Vagina (tissue), 2 donors: ENCODE data around the gene GNAQ.
"Not testable (repeated sequence)": the region's sequence is repeated elsewhere in the genome, so short reads cannot be mapped to it uniquely, and the experiment has no call there.

Experiments used
- CTCF ChIP-seq, 3 experiments: fragments of 450-650 bp in 2 of 3; fragments of 200-600 bp in 1 of 3; sonication (generic) in 1 of 3; IDR thresholded peaks; one replicate each; pipeline ENCODE4 v1.5.1; 2017 to 2019; ENCODE audit warnings: antibody characterized with exemption in 3 of 3, mild to moderate bottlenecking in 2 of 3, moderate library complexity in 2 of 3
- POLR2A ChIP-seq, 2 donors: fragments of 450-650 bp; IDR thresholded peaks; one replicate each; pipeline ENCODE4 v1.6.1; 2017; ENCODE audit warnings: antibody characterized with exemption in 2 of 2, mild to moderate bottlenecking in 2 of 2, moderate library complexity in 2 of 2

GRCh38 chr9:77690119-77690518 is 341.5 kb downstream of the GNAQ start:
- TF ChIP-seq CTCF, POLR2A (IDR thresholded peaks at IDR 0.05): not testable (repeated sequence)
